HG03103 (cell line): ENCODE data around the gene PRDM5.

Experiments used
- ATAC-seq: cut with Tn5 transposase; IDR thresholded peaks from one replicate; pipeline ENCODE4 v1.9.1; 2021; ENCODE audit warnings: low read depth; ENCODE audit not compliant: unreplicated experiment

The PRDM5 gene

GRCh38 chr4:120826449-120826848, 96.1 kb downstream of the PRDM5 start:
- no peak for ATAC-seq

GRCh38 chr4:120824946-120825345, 97.6 kb downstream of the PRDM5 start:
- ATAC-seq = no peak

DNA sequence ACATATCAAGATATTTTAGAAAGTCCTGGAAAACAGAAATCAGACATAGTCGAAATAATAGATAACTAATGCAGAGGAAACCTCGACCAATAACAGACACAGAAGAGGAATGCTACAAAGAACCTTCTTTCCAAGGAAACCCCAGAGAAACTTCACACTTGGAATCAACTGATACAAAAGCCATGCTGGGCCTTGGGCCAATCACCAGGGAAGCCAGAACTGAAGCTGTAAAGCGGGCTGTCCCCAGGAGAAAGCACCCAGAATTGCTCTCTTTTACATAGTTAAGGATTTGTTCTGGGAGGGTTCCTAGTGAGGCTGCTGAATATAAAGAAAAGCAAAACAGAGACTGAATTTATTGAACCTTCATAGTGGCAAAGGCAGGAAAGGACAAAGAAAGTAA, 100.5 kb downstream of the PRDM5 start:
- ATAC-seq = no peak

DNA sequence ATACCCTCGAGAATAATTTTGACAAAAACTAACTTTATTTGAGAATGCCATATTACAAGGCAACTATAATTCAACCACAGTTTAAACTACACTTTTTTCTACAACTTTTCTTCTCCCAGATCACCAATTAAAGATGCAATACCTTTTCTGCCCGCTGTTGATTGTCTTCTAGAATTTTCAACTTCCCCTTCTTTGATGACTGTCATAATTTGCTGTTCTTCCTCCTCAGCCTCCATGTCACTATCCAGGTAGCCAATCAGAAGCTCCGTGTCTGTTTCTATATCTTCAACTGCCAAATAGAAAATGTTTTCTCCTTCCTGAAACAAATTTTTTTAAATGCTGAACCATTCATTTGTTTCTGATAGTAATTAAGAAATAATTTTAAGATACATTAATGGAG, 101.5 kb downstream of the PRDM5 start:
- no peak for ATAC-seq

DNA sequence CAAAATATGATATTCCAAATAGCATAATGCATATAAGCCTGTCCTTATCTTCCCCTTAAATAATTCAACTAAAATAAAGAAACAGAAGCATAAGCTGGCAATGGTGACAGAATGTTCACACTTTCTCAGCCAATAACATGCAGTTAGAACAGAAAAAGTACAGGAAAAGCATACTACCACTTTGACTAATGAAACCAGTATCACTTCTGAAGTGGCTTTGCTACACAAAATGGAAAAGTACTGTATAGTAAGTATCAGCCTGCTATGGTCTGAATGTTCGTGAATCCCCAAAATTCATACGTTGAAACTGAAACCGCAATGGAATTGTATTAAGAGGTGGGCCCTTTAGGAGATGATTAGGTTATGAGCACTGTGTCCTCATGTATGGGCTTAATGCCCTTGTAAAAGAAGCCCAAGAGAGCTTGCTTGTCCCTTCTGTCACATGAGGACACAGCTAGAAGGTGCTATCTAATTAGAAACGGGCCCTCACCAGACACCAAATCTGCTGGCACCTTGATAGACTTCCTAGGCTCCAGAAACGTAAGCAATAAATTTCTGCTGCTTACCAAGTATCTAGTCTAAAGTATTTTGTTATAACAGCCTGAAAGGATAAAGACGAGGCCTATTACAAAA, 102.6 kb downstream of the PRDM5 start:
- no peak for ATAC-seq

DNA sequence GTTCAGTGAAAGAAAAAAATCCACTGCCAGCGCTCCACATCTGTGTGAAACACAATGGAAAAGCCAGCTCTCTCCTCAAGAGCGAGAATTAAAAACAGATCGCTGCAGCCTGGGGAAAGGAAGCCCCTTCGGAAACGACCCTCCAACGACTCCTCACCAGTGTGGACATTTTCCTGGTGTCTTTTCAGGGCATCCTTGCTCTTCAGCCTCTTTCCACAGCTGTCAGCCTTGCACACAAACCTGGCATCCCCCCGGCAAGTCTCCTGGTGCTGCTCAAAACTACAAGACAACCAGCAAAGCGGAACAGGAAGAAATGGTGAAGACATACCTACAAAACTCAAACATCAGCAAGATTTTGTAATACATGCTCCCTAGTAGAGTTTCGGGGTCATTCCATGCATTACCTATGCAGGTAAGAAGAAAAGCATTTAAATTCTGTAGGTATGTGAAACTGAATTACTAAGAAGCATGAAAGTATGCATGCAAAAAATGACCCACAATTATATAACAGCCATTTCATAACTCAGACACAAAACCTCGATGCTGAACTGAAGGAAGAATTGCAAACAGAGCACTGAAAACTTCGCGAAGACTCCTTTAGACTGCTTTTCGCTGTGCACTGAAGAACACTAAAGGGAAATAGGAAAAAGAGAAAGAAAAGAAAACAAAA, 106.1 kb downstream of the PRDM5 start:
- no peak for ATAC-seq

GRCh38 chr4:120815361-120815760, 107.2 kb downstream of the PRDM5 start:
- ATAC-seq = no peak

- no peak for ATAC-seq
Observed at GRCh38 chr4:120814886-120815285, 107.6 kb downstream of the PRDM5 start.

- ATAC-seq = no peak
Observed at GRCh38 chr4:120812216-120812615, 110.3 kb downstream of the PRDM5 start.

DNA sequence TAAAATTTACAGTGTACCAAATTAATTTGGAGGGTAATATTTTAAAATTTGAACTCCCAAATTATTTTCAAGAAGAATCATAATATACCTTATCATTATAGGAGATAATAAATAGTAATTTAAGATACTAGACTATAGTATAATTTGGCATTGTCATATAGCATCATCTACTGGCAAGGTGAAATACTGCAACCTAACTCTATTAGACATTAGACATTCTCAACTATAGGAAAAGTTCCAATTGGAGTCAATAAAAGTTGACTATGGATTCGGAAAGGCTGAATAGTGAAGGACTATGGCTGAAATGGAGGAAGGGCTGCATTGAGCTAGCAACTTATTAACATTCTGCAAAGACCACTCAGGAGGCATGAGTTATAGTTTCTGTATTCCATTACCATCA, 113.0 kb downstream of the PRDM5 start:
- no peak for ATAC-seq

GRCh38 chr4:120808475-120809141, 113.9 kb downstream of the PRDM5 start:
- no peak for ATAC-seq

DNA sequence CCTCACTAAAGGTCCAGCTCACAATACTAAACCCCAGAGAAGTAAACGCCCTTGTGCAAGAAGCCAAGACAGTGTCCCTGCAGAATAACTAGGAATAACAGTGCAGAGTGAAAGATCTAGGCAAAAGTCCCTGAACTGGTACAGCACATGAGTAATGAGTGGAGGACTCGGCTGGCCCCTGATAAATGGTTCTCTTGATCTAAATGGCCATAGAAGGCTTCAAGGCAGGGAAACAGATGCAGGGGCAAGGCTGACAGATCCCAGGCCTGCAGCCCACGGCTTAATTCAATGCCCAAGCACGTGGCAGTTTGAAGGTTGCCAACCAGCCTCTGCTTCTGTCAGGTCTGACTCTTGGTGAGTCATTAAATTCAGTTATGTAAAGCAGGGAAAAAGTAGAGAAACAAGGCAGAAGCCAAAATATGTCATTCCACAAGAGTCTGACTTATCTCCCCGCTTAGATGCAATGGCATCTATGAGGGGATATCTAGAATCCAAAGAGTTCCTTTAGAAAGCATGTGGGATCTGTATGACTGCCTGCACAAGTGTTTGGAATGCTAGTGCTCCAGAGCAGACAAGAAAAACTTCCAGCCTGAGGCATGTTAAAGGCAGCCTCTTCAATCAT, 121.3 kb downstream of the PRDM5 start:
- ATAC-seq = no peak

- no peak for ATAC-seq
Observed at GRCh38 chr4:120798570-120798969, 124.0 kb downstream of the PRDM5 start.

- ATAC-seq = no peak
Observed at GRCh38 chr4:120796271-120796670, 126.3 kb downstream of the PRDM5 start.

- ATAC-seq = no peak
Observed at GRCh38 chr4:120785202-120785601, 137.3 kb downstream of the PRDM5 start.

- ATAC-seq = no peak
Observed at GRCh38 chr4:120777459-120777858, 145.1 kb downstream of the PRDM5 start.

DNA sequence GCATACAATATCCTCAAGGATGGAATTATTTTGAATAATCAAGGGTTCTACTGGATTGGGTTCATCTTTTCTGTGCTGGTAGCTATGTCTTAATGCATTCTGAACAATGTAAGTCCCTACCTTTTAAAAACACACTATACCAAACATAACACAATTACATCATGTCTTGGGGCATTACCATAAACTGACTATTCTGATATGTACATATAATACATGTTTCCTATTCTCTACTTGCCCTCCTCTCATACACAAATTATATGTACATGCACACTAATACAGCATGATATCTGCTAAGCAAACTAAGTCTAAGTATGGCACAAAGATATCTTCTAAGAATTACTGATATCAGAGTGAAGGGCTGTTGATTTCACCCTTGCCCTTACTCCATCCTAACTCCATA, 147.1 kb downstream of the PRDM5 start:
- no peak for ATAC-seq

DNA sequence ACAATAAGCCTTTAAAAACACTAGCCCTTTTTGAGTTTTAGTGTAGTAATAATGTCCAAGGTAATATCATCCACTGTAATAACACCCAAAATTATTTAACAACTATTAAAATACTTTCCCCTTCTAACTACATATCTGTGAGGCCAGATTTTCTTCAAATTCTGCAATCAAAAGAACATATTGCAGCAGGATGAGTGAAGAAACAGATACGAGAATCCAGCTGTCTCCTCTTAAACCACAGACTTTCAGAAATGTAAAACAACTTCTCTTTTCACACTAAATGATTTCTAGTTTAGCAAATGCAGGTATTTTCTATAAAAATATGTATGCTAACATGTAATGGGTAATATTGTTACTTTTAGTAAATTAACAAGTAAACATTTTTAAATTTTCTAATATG, 148.9 kb downstream of the PRDM5 start:
- ATAC-seq = no peak

GRCh38 chr4:120771907-120772306, 150.6 kb downstream of the PRDM5 start:
- no peak for ATAC-seq

DNA sequence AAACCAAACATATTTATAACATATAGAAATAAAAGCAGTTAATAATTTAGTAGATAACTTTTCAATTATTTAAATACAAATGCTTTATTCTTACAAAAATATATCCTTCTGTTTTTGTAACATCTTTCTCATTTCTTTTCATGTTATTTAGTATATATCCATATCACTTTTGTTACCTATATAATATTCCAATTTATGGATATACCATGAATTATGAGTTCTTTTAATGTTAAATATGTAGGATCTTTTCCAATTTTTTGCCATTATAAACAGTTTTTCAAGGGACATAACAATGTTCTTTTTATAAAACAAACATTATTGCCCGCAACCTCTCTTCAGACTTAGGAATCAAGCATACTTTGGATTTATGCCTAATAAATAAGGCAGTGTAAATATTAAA, 151.6 kb downstream of the PRDM5 start:
- ATAC-seq = no peak

GRCh38 chr4:120769227-120769626, 153.3 kb downstream of the PRDM5 start:
- no peak for ATAC-seq

- ATAC-seq = peak; percentile 21
Observed at GRCh38 chr4:120765260-120765680, 157.3 kb downstream of the PRDM5 start.
